ENCODE results near the gene FAM43A. TPM values are rescaled to one million over a fixed set of nuclear protein-coding genes. Genes with fewer than 3 reads are reported as not detected.

Gene FAM43A
- total and polyA plus RNA-seq, 12 donors: 8.9 to 61.7 (median 17.8) TPM

DNA sequence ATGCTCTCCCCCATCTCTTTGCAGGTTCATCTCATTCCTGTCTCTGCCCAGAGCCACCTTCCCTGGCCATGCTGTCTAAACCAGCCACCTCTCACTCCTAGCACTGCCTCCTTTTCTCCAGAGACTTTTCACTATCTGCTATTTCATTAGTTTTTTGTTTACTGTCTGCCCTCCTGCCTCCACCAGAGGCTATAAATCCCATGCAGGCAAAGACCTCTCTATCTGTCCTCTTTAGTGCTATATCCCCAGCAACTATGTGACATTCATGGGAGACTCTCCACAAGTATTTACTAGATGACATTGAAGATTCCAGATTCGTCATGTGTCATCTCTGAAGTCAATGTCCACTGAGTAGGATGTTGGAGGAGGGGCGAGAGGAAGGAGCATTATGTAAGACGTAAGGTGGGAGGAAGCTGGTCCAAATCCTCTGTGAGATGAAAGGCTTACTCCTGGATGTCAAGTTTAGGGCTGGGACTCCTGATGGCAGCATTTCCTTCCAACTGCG lies 3.4 kb upstream of the FAM43A start:
- WGBS, 2 donors: 32 to 34% methylated on average over 4 of the region's 4 CpGs
- intact Hi-C loops (cut with DNase I): loop anchor here (1.0 to 10.0 kb wide), 20 partner anchors 193 to 843 kb away; no protein-coding TSS in a partner anchor
- TF ChIP-seq CTCF (IDR thresholded peaks at IDR 0.05): no peak
- DNase-seq (no peak), ATAC-seq (no peak)
- H3K4me1 ChIP-seq: peaks cover 9 to 33% (median 24%) of the 10 kb centered on the region in 9 donors
- peak overlapping the region in 4 of 10 donors; percentile 36 to 54 (median 45) for H3K27ac ChIP-seq
- H3K9me3 ChIP-seq: no peaks in the 10 kb centered on the region
- no peak overlapping the region for H3K4me3 ChIP-seq
- no peaks in the 10 kb centered on the region for H3K27me3 ChIP-seq
- peaks cover 0 to 7% (median 0%) of the 10 kb centered on the region in 9 donors for H3K36me3 ChIP-seq

GRCh38 chr3:194682694-194683310 lies 2.9 kb upstream of the FAM43A start:
- Histone ChIP-seq H3K27ac (peak overlapping the region in 6 of 10 donors; percentile 12 to 54 (median 41)), H3K4me3 (no peak overlapping the region), H3K27me3 (no peaks in the 10 kb centered on the region), H3K36me3 (peaks cover 0 to 13% (median 0%) of the 10 kb centered on the region in 9 donors), H3K9me3 (no peaks in the 10 kb centered on the region), H3K4me1 (peaks cover 10 to 39% (median 29%) of the 10 kb centered on the region in 9 donors)
- DNase-seq: peak; percentile 40 to 83
- WGBS, 2 donors: 40 to 41% methylated on average over 14 of the region's 14 CpGs
- ATAC-seq: peak; percentile 19 to 74 (median 62)
- intact Hi-C loops (cut with DNase I): loop anchor here (1.0 to 10.0 kb wide), 20 partner anchors 192 to 842 kb away; no protein-coding TSS in a partner anchor
- TF ChIP-seq CTCF (IDR thresholded peaks at IDR 0.05): peak; percentile 67 to 96 (median 91)

- peaks cover 11 to 45% (median 35%) of the 10 kb centered on the region in 9 donors for H3K4me1 ChIP-seq
- intact Hi-C loops (cut with DNase I): loop anchor here (2.0 to 10.0 kb wide), 18 partner anchors 191 to 841 kb away; no protein-coding TSS in a partner anchor
- 62 to 69% methylated on average over 2 of the region's 2 CpGs for WGBS, 2 donors
- H3K4me3 ChIP-seq: no peak overlapping the region
- ATAC-seq: no peak
- H3K27me3 ChIP-seq: no peaks in the 10 kb centered on the region
- H3K36me3 ChIP-seq: peaks cover 0 to 16% (median 0%) of the 10 kb centered on the region in 9 donors
- no peaks in the 10 kb centered on the region for H3K9me3 ChIP-seq
- no peak for DNase-seq
- H3K27ac ChIP-seq: peak overlapping the region in 5 of 10 donors; percentile 12 to 54 (median 44)
- no peak for TF ChIP-seq CTCF (IDR thresholded peaks at IDR 0.05)
Measured at GRCh38 chr3:194683380-194683779, 2.3 kb upstream of the FAM43A start.

- peak overlapping the region in 9 of 10 donors; percentile 76 to 96 (median 88) for H3K27ac ChIP-seq
- peaks cover 15 to 61% (median 52%) of the 10 kb centered on the region in 9 donors for H3K4me1 ChIP-seq
- no peak for TF ChIP-seq CTCF (IDR thresholded peaks at IDR 0.05)
Measured at GRCh38 chr3:194685065-194685717, 492 bp upstream of the FAM43A start.

More at GRCh38 chr3:194685065-194685717, 492 bp upstream of the FAM43A start:
- peaks cover 0 to 16% (median 0%) of the 10 kb centered on the region in 9 donors for H3K36me3 ChIP-seq
- DNase-seq: no peak
- WGBS, 2 donors: 64 to 66% methylated on average over 13 of the region's 13 CpGs
- H3K27me3 ChIP-seq: no peaks in the 10 kb centered on the region
- intact Hi-C loops (cut with DNase I): loop anchor here in 9 of 10 donors (2.0 to 10.0 kb wide), 20 partner anchors 52 to 840 kb away; no protein-coding TSS in a partner anchor
- no peaks in the 10 kb centered on the region for H3K9me3 ChIP-seq
- H3K4me3 ChIP-seq: peak overlapping the region in 8 of 10 donors; percentile 60 to 98 (median 86)
- no peak for ATAC-seq

Measured in heart right ventricle (tissue), 16 donors.